HG03196 (cell line): ENCODE results near the gene LENG1.

Experiments
- ATAC-seq: cut with Tn5 transposase; IDR thresholded peaks from one replicate; pipeline ENCODE4 v1.9.1; 2021; ENCODE audit not compliant: unreplicated experiment

Gene LENG1

DNA sequence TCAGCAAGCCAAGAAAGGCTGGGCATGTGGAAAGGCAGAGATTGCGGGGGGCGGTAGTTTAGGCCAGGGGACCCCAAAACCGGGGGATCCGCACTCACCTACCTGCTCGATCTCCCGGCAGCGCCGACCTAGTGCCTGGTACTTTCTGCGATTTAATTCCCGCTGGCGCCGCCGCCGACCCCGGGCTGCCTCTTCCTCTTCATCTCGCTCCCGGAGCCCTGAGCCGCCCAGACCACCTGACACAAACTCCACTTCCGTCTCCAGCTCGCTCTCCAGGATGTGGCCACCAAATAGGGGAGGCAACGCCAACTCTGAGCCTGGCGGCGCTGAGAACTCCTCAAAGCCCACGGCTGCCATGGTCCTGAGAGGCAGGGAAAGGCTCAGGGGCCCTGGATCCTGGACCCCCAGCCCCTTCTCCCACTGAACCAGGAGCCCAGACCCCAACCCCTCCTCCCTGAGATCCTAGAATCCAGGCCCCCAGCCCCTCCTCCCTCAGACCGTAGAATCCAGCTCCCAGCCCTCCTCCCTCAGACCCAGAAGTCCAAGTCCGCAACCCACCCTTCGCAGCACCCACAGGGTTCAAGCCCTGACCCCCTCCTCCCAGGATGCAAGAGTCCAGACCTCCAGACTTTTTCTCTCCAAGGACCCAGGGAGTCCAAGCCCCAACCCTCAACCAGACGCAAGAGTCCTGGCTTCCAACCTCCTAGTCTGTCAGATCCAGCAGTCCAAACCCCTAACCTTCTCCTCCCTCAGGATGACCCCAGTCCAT lies 45.0 kb downstream of the LENG1 start:
- ATAC-seq = peak; percentile 28

DNA sequence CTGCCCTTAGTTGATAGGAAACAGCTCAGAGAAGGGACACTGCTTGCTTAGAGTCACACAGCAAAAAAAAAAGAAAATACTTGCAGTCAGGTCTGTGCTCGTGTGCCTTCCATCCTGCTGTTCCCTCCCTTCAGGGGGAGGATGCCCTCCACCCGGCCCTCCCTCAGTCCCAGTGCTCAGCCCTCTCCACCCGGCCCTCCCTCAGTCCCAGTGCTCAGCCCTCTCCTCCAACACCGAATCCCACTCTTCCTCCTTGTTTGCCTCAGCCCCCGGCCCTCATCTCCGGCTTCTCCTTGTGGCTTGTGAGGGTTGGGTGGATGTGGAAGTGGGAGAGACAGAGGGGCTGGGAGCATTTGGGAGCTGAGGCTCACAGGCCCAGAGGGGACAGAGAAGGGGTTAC lies 49.9 kb downstream of the LENG1 start:
- no peak for ATAC-seq

DNA sequence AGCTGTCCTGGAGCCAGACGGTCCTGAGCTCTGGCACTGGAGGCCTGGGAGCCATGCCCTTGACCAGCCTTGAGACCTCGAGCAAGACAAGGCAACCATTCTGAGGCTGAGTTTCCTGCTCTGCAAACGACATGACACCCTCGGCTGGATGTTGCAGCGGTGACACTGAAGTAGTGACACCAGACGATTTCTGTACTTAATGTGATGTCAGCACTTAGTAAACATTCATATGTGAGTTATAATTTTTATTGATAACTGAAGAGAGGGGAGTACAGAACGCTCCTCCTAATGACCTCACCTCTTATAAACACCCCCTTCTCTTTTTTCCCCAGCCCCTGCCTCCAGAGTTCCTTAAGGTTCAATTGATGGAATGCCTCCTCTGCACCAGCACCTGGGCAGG lies 51.0 kb downstream of the LENG1 start:
- no peak for ATAC-seq

DNA sequence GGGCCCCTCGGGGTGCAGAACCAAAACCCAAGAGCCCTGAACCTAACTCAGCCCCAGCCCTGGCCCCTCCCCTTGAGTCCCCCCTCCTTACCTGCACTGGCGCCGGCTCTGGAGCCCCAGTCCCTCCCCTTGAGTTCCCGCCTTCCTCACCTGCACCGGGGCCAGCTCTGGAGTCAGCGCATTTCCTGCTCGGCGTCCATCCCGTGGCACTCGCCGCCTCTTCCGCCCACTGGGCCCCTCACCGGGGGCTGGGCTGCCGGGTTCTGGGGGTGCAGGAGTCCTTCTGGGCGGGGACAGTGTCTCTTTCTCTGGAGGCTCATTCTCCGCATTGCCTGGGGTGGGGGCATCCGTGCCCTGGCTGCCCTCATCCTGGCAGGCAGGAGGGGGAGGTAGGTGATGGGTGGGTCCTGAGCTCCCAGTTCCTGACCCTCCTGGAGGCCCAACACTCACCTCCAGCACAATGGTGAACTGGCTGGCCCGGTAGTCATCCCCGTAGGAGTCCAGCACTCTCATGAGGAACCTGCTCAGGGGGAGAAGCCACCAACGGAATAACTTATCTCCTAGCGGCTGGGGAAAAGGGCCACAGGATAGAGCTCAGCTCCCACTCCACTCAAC lies 51.5 kb downstream of the LENG1 start:
- no peak for ATAC-seq

DNA sequence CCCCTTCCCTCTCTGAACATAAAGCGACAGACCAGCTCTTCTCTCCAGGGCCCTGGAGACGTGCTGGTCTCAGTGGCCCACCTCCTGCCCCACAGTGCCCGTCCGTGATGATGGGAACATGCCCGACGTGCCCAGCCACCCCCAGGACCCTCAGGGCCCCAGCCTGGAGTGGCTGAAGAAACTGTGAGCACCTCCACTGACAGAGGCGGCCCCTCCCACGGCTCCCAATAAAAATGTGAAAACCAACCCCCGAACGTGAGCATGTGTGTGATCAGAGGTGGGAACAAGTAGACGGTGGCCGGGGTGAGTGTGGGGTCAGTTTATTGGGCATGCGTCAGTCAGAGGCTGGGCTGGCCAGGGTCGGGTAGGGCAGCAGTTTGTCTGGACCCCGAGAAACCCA lies 52.8 kb downstream of the LENG1 start:
- no peak for ATAC-seq

DNA sequence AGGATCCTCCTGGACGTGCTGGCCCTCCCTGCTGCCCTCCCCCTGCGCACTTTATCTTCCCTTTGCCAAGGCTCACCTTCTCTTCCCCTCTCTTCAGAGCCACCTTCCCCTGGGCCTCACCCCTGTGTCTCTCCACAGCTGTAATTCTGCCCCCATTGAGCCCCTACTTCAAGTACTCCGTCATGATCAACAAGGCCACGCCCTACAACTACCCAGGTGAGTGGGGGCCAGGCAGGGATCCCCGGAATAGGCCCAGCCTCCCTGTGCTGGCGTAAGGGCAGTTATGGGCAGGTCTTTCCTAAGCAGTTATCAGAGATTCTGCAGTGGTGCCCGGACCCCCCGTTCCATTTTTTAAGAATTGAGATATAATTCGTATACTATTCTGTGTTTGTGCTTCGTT lies 53.7 kb downstream of the LENG1 start:
- no peak for ATAC-seq
